Hypothalamus (tissue), 51 donors: Measurements from ENCODE around the gene IGSF8.
A peak's percentile ranks its signal among the peaks of the same experiment; 100 is the strongest.
"Not testable (repeated sequence)": the region's sequence is repeated elsewhere in the genome, so short reads cannot be mapped to it uniquely, and the experiment has no call there.

Experiments
- DNase-seq, 51 donors: peaks; one replicate each; lab custom pipeline; 2025; lab: John Stamatoyannopoulos, UW

IGSF8 gene

GRCh38 chr1:160127865-160128523 lies 29.6 kb upstream of the IGSF8 start:
- peak in 1 of 51 donors; percentile 40 for DNase-seq

GRCh38 chr1:160127381-160127780 lies 29.0 kb upstream of the IGSF8 start:
- no peak for DNase-seq

GRCh38 chr1:160126342-160126741 lies 27.9 kb upstream of the IGSF8 start:
- DNase-seq, result not testable (repeated sequence)

- DNase-seq, result no peak
Observed at GRCh38 chr1:160125746-160126145, 27.3 kb upstream of the IGSF8 start.

GRCh38 chr1:160124705-160125478 lies 26.5 kb upstream of the IGSF8 start:
- no peak for DNase-seq

GRCh38 chr1:160123726-160124125 lies 25.3 kb upstream of the IGSF8 start:
- DNase-seq, result no peak

GRCh38 chr1:160122978-160123495 lies 24.6 kb upstream of the IGSF8 start:
- DNase-seq, result no peak

- no peak for DNase-seq
Observed at GRCh38 chr1:160121388-160121787, 23.0 kb upstream of the IGSF8 start.

- no peak for DNase-seq
Observed at GRCh38 chr1:160120797-160121196, 22.4 kb upstream of the IGSF8 start.

GRCh38 chr1:160118928-160119327 lies 20.5 kb upstream of the IGSF8 start:
- DNase-seq, result no peak

- DNase-seq, result peak in 46 of 51 donors; percentile 27 to 99 (median 80)
Observed at GRCh38 chr1:160117709-160118183, 19.3 kb upstream of the IGSF8 start.

GRCh38 chr1:160117300-160117699 lies 18.9 kb upstream of the IGSF8 start:
- DNase-seq, result no peak

- peak in 4 of 51 donors; percentile 23 to 57 (median 36) for DNase-seq
Observed at GRCh38 chr1:160116283-160117147, 18.1 kb upstream of the IGSF8 start.

GRCh38 chr1:160115545-160116282 lies 17.3 kb upstream of the IGSF8 start, which contains the start of gene ATP1A2:
ATP1A2 (plus strand) TSS chr1:160115759; CDS start chr1:160115862, 103 bp downstream.
- DNase-seq, result peak in 21 of 51 donors; percentile 14 to 76 (median 49)

GRCh38 chr1:160114085-160114484 lies 15.7 kb upstream of the IGSF8 start:
- peak in 26 of 51 donors; percentile 17 to 74 (median 46) for DNase-seq

GRCh38 chr1:160113407-160113806 lies 15.0 kb upstream of the IGSF8 start:
- peak in 2 of 51 donors; percentile 14 to 41 for DNase-seq

GRCh38 chr1:160112357-160112756 lies 13.9 kb upstream of the IGSF8 start:
- peak in 8 of 51 donors; percentile 10 to 39 (median 28) for DNase-seq

GRCh38 chr1:160111462-160111861 lies 13.0 kb upstream of the IGSF8 start:
- not testable (repeated sequence) for DNase-seq

- DNase-seq, result no peak
Observed at GRCh38 chr1:160109686-160110085, 11.3 kb upstream of the IGSF8 start.
